Stimulated activated CD8-positive, alpha-beta memory T cell treated with anti-CD3 and anti-CD28 coated beads, Interleukin-4, amount 100 ng/mL, for 48 hours (primary cell): ENCODE data around the gene STAT5B.

Source experiments
- DNase-seq: peaks from one replicate; pipeline ENCODE4 v3.0.0-alpha.2; 2020

Gene STAT5B

DNA sequence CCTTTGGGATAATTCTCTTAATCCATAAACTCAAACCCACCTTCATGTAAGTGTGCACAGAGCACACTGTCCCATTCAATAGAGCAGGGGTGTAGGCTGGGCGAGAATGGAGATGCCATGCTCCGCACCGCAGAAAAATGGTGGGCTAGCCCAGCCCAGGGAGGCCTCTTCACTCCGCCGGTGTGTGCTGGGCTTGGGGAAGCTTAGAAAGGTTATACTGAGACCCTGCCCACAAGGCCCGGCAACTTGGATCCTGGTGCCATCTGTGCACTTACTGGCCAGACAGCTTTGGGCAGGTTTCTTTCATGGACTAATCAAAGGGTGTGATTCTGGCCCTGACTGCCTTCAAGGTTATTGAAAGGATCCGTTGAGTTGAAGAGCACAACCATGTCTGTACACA, 8.4 kb upstream of the STAT5B start:
- DNase-seq = peak; percentile 17

- peak; percentile 23 for DNase-seq
Observed at GRCh38 chr17:42284024-42284369, 7.8 kb upstream of the STAT5B start.

GRCh38 chr17:42283241-42284023, 7.2 kb upstream of the STAT5B start:
- peak; percentile 20 for DNase-seq

- DNase-seq = peak; percentile 19
Observed at GRCh38 chr17:42282478-42283080, 6.4 kb upstream of the STAT5B start.

DNA sequence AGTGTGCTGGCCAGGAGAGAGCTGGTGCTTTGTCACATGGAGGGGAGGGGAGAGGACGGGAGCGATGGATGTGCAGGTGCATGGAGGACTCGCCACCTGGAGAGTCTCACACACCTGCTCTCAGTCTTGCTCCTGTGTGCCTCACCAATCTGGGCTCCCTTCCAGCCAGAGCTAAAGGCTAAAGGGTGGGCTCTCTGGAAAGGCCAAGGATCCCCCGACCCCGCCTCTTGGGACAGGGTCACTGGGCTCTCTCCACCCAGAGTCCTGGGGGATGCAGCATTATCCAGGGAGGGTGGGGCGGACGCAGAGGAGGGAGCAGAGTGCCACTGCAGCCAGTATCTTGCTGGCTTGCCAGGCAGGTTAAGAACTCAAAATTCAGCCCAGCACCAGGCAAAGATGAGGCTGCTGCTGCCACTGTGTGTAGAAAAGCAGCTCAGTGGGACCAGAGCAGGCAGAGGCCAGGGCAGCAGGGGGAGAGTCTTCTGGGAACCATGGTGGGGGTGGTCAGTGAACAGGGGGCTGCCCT, 5.4 kb upstream of the STAT5B start:
- peak; percentile 20 for DNase-seq

DNA sequence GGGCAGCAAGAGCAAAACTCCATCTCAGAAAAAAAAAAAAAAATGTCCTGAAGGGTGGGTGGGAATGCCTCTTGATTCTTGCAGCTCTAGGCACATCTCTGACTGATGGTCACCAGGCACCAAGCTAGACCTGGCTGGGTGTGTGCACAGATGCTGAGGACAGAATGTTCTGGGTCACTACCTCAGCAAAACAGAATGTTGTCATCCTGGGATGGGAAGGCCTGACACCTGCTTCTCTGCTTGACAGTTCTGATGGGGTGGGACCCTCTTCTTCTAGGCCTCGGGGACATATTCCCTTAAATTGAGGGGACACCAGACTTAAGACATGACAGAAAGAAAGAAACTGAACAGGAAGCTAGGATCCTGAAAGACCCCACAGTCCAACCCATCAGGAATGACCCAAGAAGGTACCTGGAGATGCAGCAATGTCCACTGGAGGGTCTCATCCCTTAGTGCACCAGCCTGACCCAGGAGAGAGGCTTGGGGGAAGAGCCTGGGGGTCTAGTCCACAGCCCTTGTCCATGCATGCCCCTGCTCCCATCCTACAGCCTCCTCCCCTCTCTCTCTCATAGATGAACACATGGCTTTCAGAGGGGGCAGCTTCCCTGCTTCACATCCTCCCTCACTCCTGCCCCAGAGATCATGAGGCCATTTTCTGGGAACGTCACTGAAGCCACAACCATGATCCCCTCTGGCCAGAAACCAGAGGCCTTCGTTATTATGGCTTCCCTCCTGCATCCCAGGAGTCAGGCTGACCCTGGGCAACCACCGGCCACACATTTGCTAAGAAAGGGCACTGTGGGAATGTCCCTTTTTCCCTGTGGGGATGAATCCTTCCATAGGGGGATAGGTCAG, 3.8 kb upstream of the STAT5B start:
- peak; percentile 13 for DNase-seq

- no peak for DNase-seq
Observed at GRCh38 chr17:42277342-42277712, 1.1 kb upstream of the STAT5B start.

DNA sequence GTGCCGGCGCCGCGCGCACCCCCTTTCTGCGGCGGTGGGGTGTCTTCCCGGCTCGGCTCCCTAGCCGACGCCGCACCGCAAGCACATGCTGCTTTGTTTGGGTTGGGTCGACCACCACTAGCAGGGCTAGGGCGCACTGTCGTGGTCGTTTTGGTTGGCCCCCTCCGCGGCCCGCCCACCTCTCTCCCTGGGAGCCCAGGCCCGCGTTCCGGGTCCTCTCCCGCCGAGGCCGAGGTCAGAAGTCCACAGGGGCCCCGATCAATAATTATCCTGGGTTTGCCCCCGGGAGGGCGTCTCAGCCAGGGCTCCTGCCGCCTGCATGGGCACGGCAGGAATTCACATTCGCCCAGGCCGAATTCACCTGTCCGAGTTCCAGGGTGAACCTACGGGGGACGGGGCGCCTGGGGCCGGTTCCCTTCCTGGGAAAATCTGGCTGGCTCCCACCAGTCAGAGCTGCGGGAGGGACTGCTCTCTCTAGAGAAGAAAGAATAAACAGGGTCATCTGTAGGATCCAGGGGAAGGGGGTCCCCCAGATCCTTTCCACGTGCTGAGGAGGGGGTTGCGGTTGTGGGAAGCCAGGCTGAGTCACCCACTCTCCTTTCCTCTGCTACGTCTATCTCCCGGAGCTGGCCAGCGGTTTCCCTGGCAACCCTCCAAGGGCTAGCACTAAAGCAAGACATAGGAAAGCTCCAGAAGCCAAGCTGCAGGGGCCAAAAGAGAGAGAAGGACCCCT, 584 bp upstream of the STAT5B start:
- peak; percentile 48 for DNase-seq

DNA sequence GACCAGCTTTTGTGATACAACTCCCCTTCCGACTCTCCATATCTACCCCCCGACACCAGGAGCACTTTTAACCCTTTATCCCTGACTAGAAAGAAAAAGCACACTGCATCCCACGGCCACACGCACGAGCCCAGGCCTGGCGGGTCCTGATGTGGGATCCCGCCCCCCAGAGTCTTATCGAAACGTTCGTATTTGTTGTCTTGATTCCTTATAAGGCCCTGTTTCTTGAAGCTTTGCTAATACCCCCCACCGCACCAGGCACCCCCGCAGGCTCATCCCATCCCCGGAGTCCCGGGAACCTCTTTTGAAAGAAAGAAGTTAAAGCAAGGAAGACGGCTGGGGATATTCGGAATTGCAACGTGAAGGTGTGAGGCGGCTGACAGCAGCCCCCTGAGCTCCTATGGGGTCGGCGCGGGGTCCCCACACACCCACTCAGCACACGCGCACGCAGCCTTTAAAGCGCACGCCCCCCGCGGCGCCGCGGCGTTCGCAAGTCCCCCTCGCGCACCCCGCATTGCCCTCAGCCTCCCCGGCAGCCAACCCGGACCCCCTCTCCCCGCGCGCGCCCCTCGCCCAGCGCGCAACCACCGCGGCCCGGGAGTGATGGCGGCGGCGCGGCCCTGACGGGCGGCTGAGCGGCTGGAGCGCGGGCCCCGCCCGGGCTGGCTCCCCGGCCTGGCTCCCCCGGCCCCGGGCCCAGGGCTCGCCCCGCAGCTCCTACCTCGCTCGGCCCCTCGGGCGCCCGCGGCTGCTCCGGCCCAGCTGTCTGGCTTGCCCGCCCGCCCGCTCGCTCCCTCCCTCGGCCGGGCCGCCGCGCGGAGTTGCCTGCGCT, 448 bp downstream of the STAT5B start:
- DNase-seq = peak; percentile 57

- peak; percentile 22 for DNase-seq
Observed at GRCh38 chr17:42274812-42275526, 1.2 kb downstream of the STAT5B start.

DNA sequence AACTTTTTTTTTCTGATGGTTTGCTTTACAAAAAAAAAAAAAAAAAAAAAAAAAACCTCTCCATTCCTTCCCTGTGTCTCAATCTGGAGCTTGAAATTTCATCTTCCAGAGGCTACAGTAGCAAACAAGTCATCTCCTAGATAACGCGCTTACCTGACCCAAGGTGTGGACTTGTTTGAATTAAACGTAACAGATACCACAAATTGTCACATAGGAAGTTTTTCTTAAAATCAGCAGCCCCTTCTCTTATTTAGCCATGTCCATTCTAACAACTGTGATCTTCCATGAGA, 2.0 kb downstream of the STAT5B start:
- no peak for DNase-seq

DNA sequence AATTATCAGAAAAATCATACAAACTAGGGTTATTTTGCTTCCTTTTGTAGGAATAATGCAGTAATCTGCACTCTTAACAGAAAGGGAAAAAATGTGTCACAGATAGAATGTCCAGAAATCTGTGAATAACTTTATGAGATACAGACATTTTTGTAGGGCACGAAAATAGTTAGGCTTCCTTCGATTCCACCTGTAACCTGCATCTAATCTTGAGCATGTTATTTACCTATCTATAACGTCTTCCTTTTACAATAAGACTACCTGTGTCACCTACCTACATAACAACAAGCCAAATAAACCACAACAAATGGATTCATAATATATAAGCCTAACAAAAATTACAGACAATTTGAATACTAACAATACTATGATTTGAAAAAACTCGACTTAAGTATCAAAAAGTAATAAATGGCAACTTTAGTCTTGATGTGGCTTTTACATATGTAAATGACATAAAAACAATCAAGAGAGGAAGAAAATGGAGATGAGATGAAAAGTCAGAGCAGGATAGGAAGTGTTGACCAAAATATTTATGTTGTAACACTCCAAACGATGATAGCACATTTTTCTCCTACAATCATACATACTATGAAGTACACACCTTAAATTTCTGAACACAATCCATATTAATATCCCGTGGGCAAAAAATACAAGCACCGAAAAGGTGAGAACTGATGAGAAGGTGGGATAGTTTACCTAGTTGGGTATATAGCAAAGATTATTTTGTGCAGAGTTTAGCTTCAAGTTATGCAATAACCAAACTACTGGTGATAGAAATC, 2.5 kb downstream of the STAT5B start:
- no peak for DNase-seq

DNA sequence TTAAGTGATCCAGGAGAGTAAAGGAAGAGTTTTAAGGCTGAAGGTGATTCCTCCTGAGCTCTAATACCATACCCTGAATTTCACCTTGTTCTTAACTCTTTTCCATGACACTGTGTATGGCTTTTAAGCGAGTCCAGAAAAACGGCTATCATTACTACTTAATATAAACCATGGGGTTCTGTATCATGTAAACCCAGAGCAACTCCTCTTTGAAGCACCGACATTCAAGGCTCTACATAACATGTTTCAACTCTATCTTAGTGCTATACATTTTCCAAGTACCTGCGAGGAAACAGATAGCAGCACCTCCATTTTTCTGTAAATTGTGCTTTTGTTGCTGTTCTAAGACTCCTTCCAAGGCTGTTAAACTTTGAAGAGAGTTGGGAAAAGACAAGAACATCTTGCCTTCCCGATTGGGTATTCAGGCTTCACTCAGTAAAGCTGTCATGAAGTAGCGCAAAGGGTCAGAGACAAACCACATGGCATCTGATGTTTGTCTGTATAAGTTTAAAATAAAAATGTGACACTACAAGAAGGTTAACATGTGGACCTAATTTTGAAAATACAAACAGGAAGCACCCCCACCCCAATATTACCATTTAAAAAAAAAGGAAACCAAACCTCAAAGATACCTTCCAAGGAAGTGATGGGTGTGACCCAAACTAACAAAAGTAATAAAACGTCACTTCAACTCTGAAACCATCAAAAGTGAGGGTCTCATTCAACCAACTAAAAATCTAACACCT, 3.9 kb downstream of the STAT5B start:
- DNase-seq = peak; percentile 16

GRCh38 chr17:42271779-42272035, 4.5 kb downstream of the STAT5B start:
- no peak for DNase-seq

- peak; percentile 19 for DNase-seq
Observed at GRCh38 chr17:42271006-42271778, 5.0 kb downstream of the STAT5B start.

DNA sequence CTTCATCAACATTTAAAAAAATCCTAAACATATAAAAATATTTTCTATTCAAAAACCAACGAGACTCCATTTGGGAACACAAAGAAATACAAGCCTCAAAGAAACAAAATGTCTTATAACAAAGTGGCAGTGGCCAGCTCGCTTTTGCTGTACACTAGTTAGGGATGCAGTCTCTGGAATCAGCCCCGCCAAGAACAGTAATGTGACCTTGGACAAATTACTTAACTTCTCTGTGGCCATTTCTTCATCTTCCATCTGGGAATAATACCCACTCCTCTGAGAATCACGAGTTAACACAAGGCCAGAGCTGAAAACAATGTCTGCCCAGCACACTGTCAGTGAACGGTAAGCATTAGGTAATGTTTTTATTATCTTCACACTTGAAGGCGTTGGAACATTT, 5.6 kb downstream of the STAT5B start:
- DNase-seq = peak; percentile 22

- DNase-seq = no peak
Observed at GRCh38 chr17:42270170-42270535, 6.0 kb downstream of the STAT5B start.

DNA sequence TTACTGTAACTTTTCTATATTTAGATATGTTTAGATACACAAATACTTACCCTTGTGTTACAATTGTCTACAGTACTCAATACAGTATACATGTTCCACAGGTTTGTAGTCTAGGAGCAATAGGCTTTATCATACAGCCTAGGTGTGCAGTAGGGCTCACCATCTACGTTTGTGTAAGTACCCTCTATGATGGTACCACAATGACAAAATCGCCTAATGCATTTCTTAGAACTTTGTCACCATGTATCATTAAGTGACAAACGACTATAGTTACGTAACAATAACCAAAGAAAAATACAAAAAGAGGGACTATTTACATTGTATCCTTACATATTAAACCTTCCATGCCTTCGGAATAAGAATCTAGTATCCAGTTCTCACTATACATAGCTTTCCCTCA, 8.0 kb downstream of the STAT5B start:
- DNase-seq = no peak
